ENCODE measurements around the gene CNPY3.
"Not testable (repeated sequence)": the region's sequence is repeated elsewhere in the genome, so short reads cannot be mapped to it uniquely, and the experiment has no call there.

The CNPY3 gene

GRCh38 chr6:42916288-42916687 lies 13.0 kb upstream of the CNPY3 start:
- no peak for DNase-seq

GRCh38 chr6:42921801-42922200 lies 7.5 kb upstream of the CNPY3 start:
- no peak for DNase-seq

- DNase-seq = no peak
These were observed 5.6 kb upstream of the CNPY3 start for GRCh38 chr6:42923666-42924065.

GRCh38 chr6:42925248-42925857 lies 3.9 kb upstream of the CNPY3 start:
- no peak for DNase-seq

GRCh38 chr6:42929821-42930360 lies 611 bp downstream of the CNPY3 start:
- DNase-seq = no peak

- DNase-seq = no peak
These were observed 3.1 kb downstream of the CNPY3 start for GRCh38 chr6:42932412-42932811.

- DNase-seq = no peak
These were observed 3.9 kb downstream of the CNPY3 start for GRCh38 chr6:42933205-42933604.

GRCh38 chr6:42935322-42935721 lies 6.0 kb downstream of the CNPY3 start:
- no peak for DNase-seq

GRCh38 chr6:42936398-42936797 lies 7.1 kb downstream of the CNPY3 start:
- DNase-seq = no peak

- DNase-seq = no peak
These were observed 8.5 kb downstream of the CNPY3 start for GRCh38 chr6:42937548-42938427.

- DNase-seq = no peak
These were observed 9.1 kb downstream of the CNPY3 start for GRCh38 chr6:42938428-42938796.

GRCh38 chr6:42938987-42939809 lies 9.9 kb downstream of the CNPY3 start:
- no peak for DNase-seq

GRCh38 chr6:42939810-42940167 lies 10.5 kb downstream of the CNPY3 start:
- no peak for DNase-seq

- DNase-seq = no peak
These were observed 11.3 kb downstream of the CNPY3 start for GRCh38 chr6:42940493-42941045.

- not testable (repeated sequence) for DNase-seq
These were observed 12.1 kb downstream of the CNPY3 start for GRCh38 chr6:42941356-42941755.

- DNase-seq = no peak
These were observed 13.2 kb downstream of the CNPY3 start for GRCh38 chr6:42942444-42942843.

GRCh38 chr6:42947950-42948349 lies 18.7 kb downstream of the CNPY3 start:
- DNase-seq = no peak

GRCh38 chr6:42952389-42952788 lies 23.1 kb downstream of the CNPY3 start:
- DNase-seq = no peak

- not testable (repeated sequence) for DNase-seq
These were observed 25.1 kb downstream of the CNPY3 start for GRCh38 chr6:42954405-42954804.

GRCh38 chr6:42958125-42958524 lies 28.8 kb downstream of the CNPY3 start:
- no peak for DNase-seq

- DNase-seq = no peak
These were observed 30.6 kb downstream of the CNPY3 start for GRCh38 chr6:42959917-42960242.

- no peak for DNase-seq
These were observed 31.2 kb downstream of the CNPY3 start, which contains the start of gene GNMT for GRCh38 chr6:42960243-42961019. Gene GNMT (plus strand): TSS chr6:42960754. CDS start chr6:42960768, 14 bp downstream.

All from NCI-H1436 treated with DMSO at 0.1 percent for 48 hours (cell line).